ENCODE results near the gene SNRNP200.

GRCh38 chr2:96273763-96274162, 31.6 kb downstream of the SNRNP200 start:
- no peak for TF ChIP-seq CTCF (optimal IDR thresholded peaks at IDR 0.05 in 1 of 3, IDR thresholded peaks at IDR 0.05 in 1 of 3, conservative IDR thresholded peaks at IDR 0.05 in 1 of 3; ENCODE audit: extremely low read depth in 1 of 3, insufficient read depth in 2 of 3, low read length in 3 of 3)
- TF ChIP-seq EZH2 (IDR thresholded peaks at IDR 0.05; ENCODE audit: low read length): no peak
